ENCODE data around the gene DNAJC4. TPM values are rescaled to one million over a fixed set of nuclear protein-coding genes. Genes with fewer than 3 reads are reported as not detected.

The DNAJC4 gene
- total RNA-seq, 3 donors from 2014 or later = 43.6 to 57.6 (median 50.7) TPM

GRCh38 chr11:64185175-64185692, 45.1 kb upstream of the DNAJC4 start:
- peak in 2 of 3 donors; percentile 86 to 92 for DNase-seq
- Histone ChIP-seq H3K4me1 (ENCODE audit: low read depth) (peaks cover 29% of the 10 kb centered on the region), H3K36me3 (ENCODE audit: low read depth) (peaks cover 4% of the 10 kb centered on the region), H3K9me3 (no peaks in the 10 kb centered on the region), H3K4me3 (peak overlapping the region; percentile 91)
- ATAC-seq = peak; percentile 58
- TF ChIP-seq CTCF (IDR thresholded peaks at IDR 0.05) = peak; percentile 23
- intact Hi-C loops (cut with DNase I, micrococcal nuclease) = loop anchor here in 1 of 2 donors (10.0 kb wide), 1 partner anchor 60 kb away; the partner anchor contains the start of genes FKBP2 and PPP1R14B

- H3K4me1 ChIP-seq (ENCODE audit: low read depth) = peaks cover 32% of the 10 kb centered on the region
- ATAC-seq = peak; percentile 86
- peaks cover 4% of the 10 kb centered on the region for H3K36me3 ChIP-seq (ENCODE audit: low read depth)
- TF ChIP-seq CTCF (IDR thresholded peaks at IDR 0.05) = peak; percentile 23
- H3K4me3 ChIP-seq = peak within 1 kb of the TSS; percentile 91
- DNase-seq = peak; percentile 97 to 99 (median 98)
- intact Hi-C loops (cut with DNase I, micrococcal nuclease) = loop anchor here in 1 of 2 donors (10.0 kb wide), 1 partner anchor 59 kb away; the partner anchor contains the start of genes FKBP2 and PPP1R14B
- H3K9me3 ChIP-seq = no peaks in the 10 kb centered on the region
Measured at GRCh38 chr11:64185693-64186491, 44.5 kb upstream of the DNAJC4 start, which contains the start of gene STIP1. STIP1 (plus strand) TSS chr11:64186171; CDS start chr11:64186262, 91 bp downstream.

GRCh38 chr11:64186492-64187165, 43.7 kb upstream of the DNAJC4 start:
- peak overlapping the region; percentile 91 for H3K4me3 ChIP-seq
- no peak for TF ChIP-seq CTCF (IDR thresholded peaks at IDR 0.05)
- H3K9me3 ChIP-seq = no peaks in the 10 kb centered on the region
- DNase-seq (peak in 1 of 3 donors; percentile 67), ATAC-seq (no peak)
- intact Hi-C loops (cut with DNase I, micrococcal nuclease) = loop anchor here in 1 of 2 donors (10.0 kb wide), 1 partner anchor 58 kb away; the partner anchor contains the start of genes FKBP2 and PPP1R14B
- peaks cover 26% of the 10 kb centered on the region for H3K4me1 ChIP-seq (ENCODE audit: low read depth)
- H3K36me3 ChIP-seq (ENCODE audit: low read depth) = peaks cover 4% of the 10 kb centered on the region

GRCh38 chr11:64192434-64192833, 37.9 kb upstream of the DNAJC4 start:
- DNase-seq (no peak), ATAC-seq (no peak)
- H3K4me1 ChIP-seq (ENCODE audit: low read depth) = peaks cover 7% of the 10 kb centered on the region
- no peak overlapping the region for H3K4me3 ChIP-seq
- peaks cover 8% of the 10 kb centered on the region for H3K36me3 ChIP-seq (ENCODE audit: low read depth)
- no peaks in the 10 kb centered on the region for H3K9me3 ChIP-seq
- intact Hi-C loops (cut with DNase I, micrococcal nuclease) = no loop called here
- no peak for TF ChIP-seq CTCF (IDR thresholded peaks at IDR 0.05)

- intact Hi-C loops (cut with DNase I, micrococcal nuclease) = no loop called here
- DNase-seq (no peak), ATAC-seq (no peak)
- Histone ChIP-seq H3K4me3 (no peak overlapping the region), H3K4me1 (ENCODE audit: low read depth) (no peaks in the 10 kb centered on the region), H3K9me3 (no peaks in the 10 kb centered on the region), H3K36me3 (ENCODE audit: low read depth) (peaks cover 11% of the 10 kb centered on the region)
- TF ChIP-seq CTCF (IDR thresholded peaks at IDR 0.05) = no peak
Measured at GRCh38 chr11:64196626-64197025, 33.7 kb upstream of the DNAJC4 start.
